HepG2 (cell line): ENCODE measurements around the gene TLK1. TPM values are rescaled to one million over a fixed set of nuclear protein-coding genes. Genes with fewer than 3 reads are reported as not detected.
A peak's percentile ranks its signal among the peaks of the same experiment; 100 is the strongest.

Experiments
- ATF7-NPFF ChIP-seq: sonication (generic); formaldehyde crosslinking; IDR thresholded peaks from 2 replicates; pipeline ENCODE4 v1.8.1; 2023; ENCODE audit warnings: mild to moderate bottlenecking, low read depth, missing genetic modification reagents, moderate library complexity
- BHLHE40 ChIP-seq: IDR thresholded peaks from 2 replicates; pipeline ENCODE4 v1.6.1; 2011; ENCODE audit warnings: low read length, improper control_type of control experiment
- BRD4 ChIP-seq: sonication (generic); formaldehyde crosslinking; IDR thresholded peaks from 2 replicates; pipeline ENCODE4 v1.4.0; 2020; ENCODE audit warnings: missing genetic modification reagents
- FOXO1 ChIP-seq: sonication (generic); formaldehyde crosslinking; IDR thresholded peaks from 2 replicates; pipeline ENCODE4 v1.4.0; 2020; ENCODE audit warnings: missing genetic modification reagents
- KLF6 ChIP-seq: IDR thresholded peaks from 2 replicates; pipeline ENCODE4 v1.8.0; 2016; ENCODE audit warnings: missing biosample characterization, missing genetic modification reagents
- RBM22 ChIP-seq: fragments of 200-400 bp; formaldehyde crosslinking; optimal IDR thresholded peaks from 2 replicates; pipeline ENCODE3; 2017; ENCODE audit warnings: mild to moderate bottlenecking, low read length, moderate library complexity
- REXO4 ChIP-seq: sonication (generic); formaldehyde crosslinking; IDR thresholded peaks from 2 replicates; pipeline ENCODE4 v1.8.0; 2022; ENCODE audit warnings: missing genetic modification reagents, mild to moderate bottlenecking, borderline replicate concordance
- SNAPC4 ChIP-seq: sonication (generic); formaldehyde crosslinking; IDR thresholded peaks from 2 replicates; pipeline ENCODE4 v1.4.0; 2020; ENCODE audit warnings: mild to moderate bottlenecking, missing genetic modification reagents
- XRCC5 ChIP-seq: fragments of 200-400 bp; formaldehyde crosslinking; optimal IDR thresholded peaks from 2 replicates; pipeline ENCODE3; 2017; ENCODE audit warnings: mild to moderate bottlenecking, low read length
- ZBTB14 ChIP-seq: sonication (generic); formaldehyde crosslinking; IDR thresholded peaks from 2 replicates; pipeline ENCODE4 v1.4.0; 2020; ENCODE audit warnings: missing genetic modification reagents
- ZBTB49 ChIP-seq: sonication (generic); formaldehyde crosslinking; IDR thresholded peaks from 2 replicates; pipeline ENCODE4 v1.4.0; 2020; ENCODE audit warnings: missing genetic modification reagents, borderline replicate concordance
- ZNF17 ChIP-seq: sonication (generic); formaldehyde crosslinking; IDR thresholded peaks from 2 replicates; pipeline ENCODE4 v1.5.0; 2020; ENCODE audit warnings: mild to moderate bottlenecking, missing genetic modification reagents
- ZNF263 ChIP-seq: sonication (generic); formaldehyde crosslinking; IDR thresholded peaks from 2 replicates; pipeline ENCODE4 v1.4.0; 2020; ENCODE audit warnings: missing genetic modification reagents
- ZNF629 ChIP-seq: sonication (generic); formaldehyde crosslinking; conservative IDR thresholded peaks from 2 replicates; pipeline ENCODE4 v1.5.0; 2020; ENCODE audit warnings: missing genetic modification reagents
- ZNF687 ChIP-seq: sonication (generic); formaldehyde crosslinking; IDR thresholded peaks from 2 replicates; pipeline ENCODE4 v1.5.1; 2020; ENCODE audit warnings: mild to moderate bottlenecking, missing genetic modification reagents, moderate library complexity
- polyA plus RNA-seq, 8 experiments: library from polyadenylated mRNA; depleted of rRNA in 3 of 8; stranded (reverse) in 7 of 8; unstranded in 1 of 8; fragments of >200 nt; fragmentation: Illumina TruSeq in 4 of 8; extraction: Trizol in 4 of 8; gene quantifications; 2 replicates each; pipeline versions ENCODE4 v1.2.1 to v1.2.3, GENCODE V29; 2011 to 2016; ENCODE audit warnings: low read depth in 4 of 8, missing spikeins in 1 of 8, mixed read lengths in 1 of 8; ENCODE audit not compliant: insufficient read depth in 1 of 8
- total RNA-seq, 5 experiments: library from RNA; depleted of rRNA; stranded (reverse); fragments of >200 nt; fragmentation: Illumina TruSeq; extraction: Trizol; gene quantifications; 2 replicates each; pipeline ENCODE4 v1.2.3, GENCODE V29; 2016; ENCODE audit warnings: low read depth in 1 of 5

TLK1 gene
- total and polyA plus RNA-seq, 2 of the 13 experiments (the other 11 are each of a cell fraction or from before 2014, with no cell fraction given): 16.8 to 28.7 TPM

GRCh38 chr2:170966648-170967396, 193.9 kb downstream of the TLK1 start (continued):
- no peak for TF ChIP-seq ZBTB49 (CRISPR knock-in tag)
- no peak for TF ChIP-seq ATF7-NPFF
- TF ChIP-seq BHLHE40: no peak
- TF ChIP-seq FOXO1 (CRISPR knock-in tag): no peak
- no peak for TF ChIP-seq SNAPC4 (CRISPR knock-in tag)
- peak; percentile 45 for TF ChIP-seq ZNF687 (CRISPR knock-in tag)
- no peak for TF ChIP-seq ZNF629 (CRISPR knock-in tag)
- TF ChIP-seq KLF6 (CRISPR knock-in tag): no peak
- TF ChIP-seq RBM22: peak; percentile 91
- no peak for TF ChIP-seq ZBTB14 (CRISPR knock-in tag)
- no peak for TF ChIP-seq ZNF17 (CRISPR knock-in tag)
- TF ChIP-seq REXO4: no peak
- TF ChIP-seq XRCC5: peak; percentile 66
- TF ChIP-seq ZNF263 (CRISPR knock-in tag): peak; percentile 56; the same call in 1 of the 2 replicates
- no peak for TF ChIP-seq BRD4 (CRISPR knock-in tag)
